ENCODE results near the gene SAGE1.
"Not testable (repeated sequence)": the region's sequence is repeated elsewhere in the genome, so short reads cannot be mapped to it uniquely, and the experiment has no call there.

Gene SAGE1

GRCh38 chrX:135893294-135893817, at the start of gene SAGE1, which contains the start of gene CT45A10:
Gene SAGE1, plus strand, starts transcription at chrX:135893716. Its CDS starts 2,527 bp downstream, at chrX:135896243.
Gene CT45A10, minus strand, starts transcription at chrX:135893444. Its CDS starts 8,100 bp downstream, at chrX:135885344.
- no peak for DNase-seq

GRCh38 chrX:135854438-135854837, 39.1 kb upstream of the SAGE1 start, which contains the start of gene CT45A8:
Gene CT45A8, minus strand, starts transcription at chrX:135854538. Its CDS starts 3,755 bp downstream, at chrX:135850783.
- not testable (repeated sequence) for DNase-seq

- not testable (repeated sequence) for DNase-seq
These were observed 21.8 kb upstream of the SAGE1 start, which contains the start of gene CT45A9 for GRCh38 chrX:135871712-135872111. Gene CT45A9, minus strand, starts transcription at chrX:135871812. Its CDS starts 3,751 bp downstream, at chrX:135868061.

- not testable (repeated sequence) for DNase-seq
These were observed 10.8 kb upstream of the SAGE1 start for GRCh38 chrX:135882741-135883140.

- DNase-seq = not testable (repeated sequence)
These were observed 5.3 kb upstream of the SAGE1 start for GRCh38 chrX:135888230-135888629.

- DNase-seq = not testable (repeated sequence)
These were observed 4.5 kb upstream of the SAGE1 start for GRCh38 chrX:135888976-135889375.

GRCh38 chrX:135890087-135890585, 3.4 kb upstream of the SAGE1 start:
- DNase-seq = no peak

GRCh38 chrX:135892781-135893180, 735 bp upstream of the SAGE1 start:
- no peak for DNase-seq

GRCh38 chrX:135910251-135910650, 16.7 kb downstream of the SAGE1 start:
- no peak for DNase-seq

GRCh38 chrX:135914404-135914803, 20.9 kb downstream of the SAGE1 start:
- DNase-seq = no peak

GRCh38 chrX:135920516-135920915, 27.0 kb downstream of the SAGE1 start:
- not testable (repeated sequence) for DNase-seq

- no peak for DNase-seq
These were observed 29.8 kb downstream of the SAGE1 start for GRCh38 chrX:135923353-135923752.

- no peak for DNase-seq
These were observed 34.4 kb downstream of the SAGE1 start for GRCh38 chrX:135927897-135928296.

GRCh38 chrX:135931644-135932487, 38.4 kb downstream of the SAGE1 start:
- DNase-seq = no peak

GRCh38 chrX:135944486-135944885, 51.0 kb downstream of the SAGE1 start:
- no peak for DNase-seq

GRCh38 chrX:135951291-135951690, 57.8 kb downstream of the SAGE1 start:
- no peak for DNase-seq
